ENCODE data around the gene TSPAN5.

- TF ChIP-seq CTCF (optimal IDR thresholded peaks at IDR 0.05 in 1 of 3, IDR thresholded peaks at IDR 0.05 in 1 of 3, conservative IDR thresholded peaks at IDR 0.05 in 1 of 3; ENCODE audit: extremely low read depth in 1 of 3, insufficient read depth in 2 of 3, low read length in 3 of 3) (no peak), EZH2 (IDR thresholded peaks at IDR 0.05; ENCODE audit: low read length) (no peak)
Measured at GRCh38 chr4:98469771-98470170, 188.6 kb downstream of the TSPAN5 start.
